ENCODE measurements around the gene TIE1.

DNA sequence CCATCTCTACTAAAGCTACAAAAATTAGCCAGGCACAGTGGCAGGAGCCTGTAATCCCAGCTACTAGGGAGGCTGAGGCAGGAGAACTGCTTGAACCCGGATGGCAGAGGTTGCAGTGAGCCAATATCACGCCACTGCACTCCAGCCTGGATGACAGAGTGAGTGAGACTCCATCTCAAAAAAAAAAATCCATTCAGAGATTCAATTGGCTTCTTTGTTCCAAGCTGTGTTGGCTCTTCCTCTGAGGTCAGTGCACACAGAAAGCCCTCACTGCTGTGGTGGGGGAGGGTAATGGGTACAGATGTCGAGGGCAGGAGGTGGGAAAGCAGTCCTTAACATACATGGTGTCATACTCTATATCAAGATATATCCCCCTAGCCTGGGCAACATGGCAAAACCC lies 14.7 kb downstream of the TIE1 start:
- TF ChIP-seq, protein P1, sequence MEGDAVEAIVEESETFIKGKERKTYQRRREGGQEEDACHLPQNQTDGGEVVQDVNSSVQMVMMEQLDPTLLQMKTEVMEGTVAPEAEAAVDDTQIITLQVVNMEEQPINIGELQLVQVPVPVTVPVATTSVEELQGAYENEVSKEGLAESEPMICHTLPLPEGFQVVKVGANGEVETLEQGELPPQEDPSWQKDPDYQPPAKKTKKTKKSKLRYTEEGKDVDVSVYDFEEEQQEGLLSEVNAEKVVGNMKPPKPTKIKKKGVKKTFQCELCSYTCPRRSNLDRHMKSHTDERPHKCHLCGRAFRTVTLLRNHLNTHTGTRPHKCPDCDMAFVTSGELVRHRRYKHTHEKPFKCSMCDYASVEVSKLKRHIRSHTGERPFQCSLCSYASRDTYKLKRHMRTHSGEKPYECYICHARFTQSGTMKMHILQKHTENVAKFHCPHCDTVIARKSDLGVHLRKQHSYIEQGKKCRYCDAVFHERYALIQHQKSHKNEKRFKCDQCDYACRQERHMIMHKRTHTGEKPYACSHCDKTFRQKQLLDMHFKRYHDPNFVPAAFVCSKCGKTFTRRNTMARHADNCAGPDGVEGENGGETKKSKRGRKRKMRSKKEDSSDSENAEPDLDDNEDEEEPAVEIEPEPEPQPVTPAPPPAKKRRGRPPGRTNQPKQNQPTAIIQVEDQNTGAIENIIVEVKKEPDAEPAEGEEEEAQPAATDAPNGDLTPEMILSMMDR (IDR thresholded peaks at IDR 0.05) = no peak
- TF ChIP-seq EZH2 (IDR thresholded peaks at IDR 0.05) = no peak

Data from neural progenitor cell (in vitro differentiated cells).